Measurements from ENCODE around the gene ZNHIT3. TPM values are rescaled to one million over a fixed set of nuclear protein-coding genes. Genes with fewer than 3 reads are reported as not detected.
"Not testable (repeated sequence)": the region's sequence is repeated elsewhere in the genome, so short reads cannot be mapped to it uniquely, and the experiment has no call there.

ZNHIT3 gene
- total RNA-seq, 2 donors from 2014 or later = 20.7 to 20.9 TPM

- intact Hi-C loops (cut with DNase I) = no loop called here
- DNase-seq (ENCODE audit: low spot score) = no peak
These were observed 20.4 kb downstream of the ZNHIT3 start for GRCh38 chr17:36506831-36507230.

- DNase-seq (ENCODE audit: low spot score) = peak; percentile 19
These were observed 20.8 kb downstream of the ZNHIT3 start for GRCh38 chr17:36507266-36507665.

GRCh38 chr17:36508439-36508838 lies 22.0 kb downstream of the ZNHIT3 start:
- intact Hi-C loops (cut with DNase I) = not testable (repeated sequence)
- DNase-seq (ENCODE audit: low spot score) = peak; percentile 35

More at GRCh38 chr17:36507266-36507665, 20.8 kb downstream of the ZNHIT3 start:
- intact Hi-C loops (cut with DNase I) = no loop called here

GRCh38 chr17:36509272-36509985 lies 22.9 kb downstream of the ZNHIT3 start:
- intact Hi-C loops (cut with DNase I) = no loop called here
- DNase-seq (ENCODE audit: low spot score) = peak; percentile 45

GRCh38 chr17:36510636-36511035 lies 24.2 kb downstream of the ZNHIT3 start:
- intact Hi-C loops (cut with DNase I) = no loop called here

GRCh38 chr17:36511216-36511615 lies 24.7 kb downstream of the ZNHIT3 start:
- intact Hi-C loops (cut with DNase I) = no loop called here

More at GRCh38 chr17:36510636-36511035, 24.2 kb downstream of the ZNHIT3 start:
- DNase-seq (ENCODE audit: low spot score) = no peak

GRCh38 chr17:36512641-36513040 lies 26.2 kb downstream of the ZNHIT3 start:
- intact Hi-C loops (cut with DNase I) = no loop called here
- no peak for DNase-seq (ENCODE audit: low spot score)

More at GRCh38 chr17:36511216-36511615, 24.7 kb downstream of the ZNHIT3 start:
- peak; percentile 19 for DNase-seq (ENCODE audit: low spot score)

- no peak for DNase-seq (ENCODE audit: low spot score)
- intact Hi-C loops (cut with DNase I) = no loop called here
These were observed 28.4 kb downstream of the ZNHIT3 start for GRCh38 chr17:36514856-36515255.

GRCh38 chr17:36515837-36516236 lies 29.4 kb downstream of the ZNHIT3 start:
- no peak for DNase-seq (ENCODE audit: low spot score)
- intact Hi-C loops (cut with DNase I) = no loop called here

GRCh38 chr17:36523113-36523512 lies 36.6 kb downstream of the ZNHIT3 start:
- no peak for DNase-seq (ENCODE audit: low spot score)
- intact Hi-C loops (cut with DNase I) = no loop called here

- intact Hi-C loops (cut with DNase I) = no loop called here
- DNase-seq (ENCODE audit: low spot score) = no peak
These were observed 38.0 kb downstream of the ZNHIT3 start for GRCh38 chr17:36524428-36524876.

GRCh38 chr17:36525113-36525512 lies 38.6 kb downstream of the ZNHIT3 start:
- peak; percentile 24 for DNase-seq (ENCODE audit: low spot score)
- intact Hi-C loops (cut with DNase I) = no loop called here

GRCh38 chr17:36525888-36526287 lies 39.4 kb downstream of the ZNHIT3 start:
- no peak for DNase-seq (ENCODE audit: low spot score)
- intact Hi-C loops (cut with DNase I) = no loop called here

GRCh38 chr17:36527621-36528250 lies 41.3 kb downstream of the ZNHIT3 start:
- DNase-seq (ENCODE audit: low spot score) = peak; percentile 73
- intact Hi-C loops (cut with DNase I) = no loop called here

- intact Hi-C loops (cut with DNase I) = no loop called here
- DNase-seq (ENCODE audit: low spot score) = peak; percentile 10
These were observed 42.6 kb downstream of the ZNHIT3 start for GRCh38 chr17:36529121-36529520.

- intact Hi-C loops (cut with DNase I) = no loop called here
These were observed 46.0 kb downstream of the ZNHIT3 start for GRCh38 chr17:36532435-36532975.

GRCh38 chr17:36533935-36534839 lies 47.7 kb downstream of the ZNHIT3 start:
- DNase-seq (ENCODE audit: low spot score) = peak; percentile 86
- intact Hi-C loops (cut with DNase I) = no loop called here

More at GRCh38 chr17:36532435-36532975, 46.0 kb downstream of the ZNHIT3 start:
- DNase-seq (ENCODE audit: low spot score) = peak; percentile 42

- peak; percentile 97 for DNase-seq (ENCODE audit: low spot score)
- intact Hi-C loops (cut with DNase I) = no loop called here
These were observed 48.6 kb downstream of the ZNHIT3 start, which contains the start of the genes MYO19 and PIGW for GRCh38 chr17:36534840-36535668. MYO19 (minus strand) TSS chr17:36534868; CDS start chr17:36532538, 2,330 bp downstream. PIGW (plus strand) TSS chr17:36534987; CDS start chr17:36537102, 2,115 bp downstream.
